Kidney (tissue), 14 donors: ENCODE measurements around the gene COL23A1. TPM values are rescaled to one million over a fixed set of nuclear protein-coding genes. Genes with fewer than 3 reads are reported as not detected.

ENCODE experiments used
- DNase-seq, 5 donors: peaks; one replicate each; pipeline ENCODE4 v3.0.0-alpha.2; 2013 to 2020
- FAIRE-seq: peaks from 2 replicates; lab custom pipeline; 2012; peaks lifted over from hg19 to GRCh38; lab: Jason Lieb, UNC
- H3K27ac ChIP-seq, 2 donors: one replicate each; pipeline ENCODE4 v1.7.0; 2013; ENCODE audit warnings: low read depth in 2 of 2, low read length in 2 of 2, inconsistent platforms in 1 of 2
- H3K27me3 ChIP-seq: one replicate; pipeline ENCODE4 v1.7.1; 2013; ENCODE audit warnings: low read length, inconsistent platforms; ENCODE audit not compliant: control insufficient read depth, insufficient read depth
- H3K36me3 ChIP-seq, 3 donors: one replicate each; pipeline versions ENCODE4 v1.7.0 to v1.7.1; 2013; ENCODE audit warnings: low read length in 3 of 3, control low read depth in 1 of 3, inconsistent platforms in 1 of 3; ENCODE audit not compliant: insufficient read depth in 3 of 3, control insufficient read depth in 2 of 3
- H3K4me1 ChIP-seq, 3 donors: one replicate each; pipeline versions ENCODE4 v1.7.0 to v1.7.1; 2013; ENCODE audit warnings: low read length in 3 of 3, inconsistent platforms in 1 of 3, low read depth in 1 of 3; ENCODE audit not compliant: control insufficient read depth in 2 of 3, insufficient read depth in 2 of 3
- H3K4me3 ChIP-seq, 3 donors: one replicate each; pipeline versions ENCODE4 v1.7.0 to v1.8.1; 2013; ENCODE audit warnings: low read length in 3 of 3, control low read depth in 1 of 3, inconsistent platforms in 1 of 3
- H3K9ac ChIP-seq, 3 donors: one replicate each; pipeline versions ENCODE4 v1.7.0 to v1.7.1; 2013; ENCODE audit warnings: low read length in 3 of 3, control low read depth in 1 of 3, inconsistent platforms in 1 of 3
- H3K9me3 ChIP-seq, 3 donors: one replicate each; pipeline versions ENCODE4 v1.7.0 to v1.7.1; 2013; ENCODE audit warnings: low read length in 3 of 3, control low read depth in 1 of 3, inconsistent platforms in 1 of 3; ENCODE audit not compliant: control insufficient read depth in 2 of 3, insufficient read depth in 1 of 3
- CTCF ChIP-seq: IDR thresholded peaks from 3 replicates; pipeline ENCODE4 v1.5.1; 2012; ENCODE audit warnings: mild to moderate bottlenecking, moderate library complexity, borderline replicate concordance; ENCODE audit not compliant: insufficient read depth; ENCODE audit errors: extremely low read depth
- intact Hi-C: fragments of 100-400 bp; cut with DNase I; formaldehyde crosslinking; loops from one replicate; pipeline ENCODE4 v1.11.1; 2022
- polyA plus RNA-seq: library from polyadenylated mRNA; stranded (reverse); fragments of 350-450 nt; fragmentation: Illumina TruSeq; extraction: RNeasy Lipid Tissue Mini Kit (QIAGEN cat#74804); gene quantifications from one replicate; pipeline ENCODE4 v1.2.3, GENCODE V29; 2014; ENCODE audit warnings: low read depth, low replicate concordance; ENCODE audit not compliant: insufficient read depth
- total RNA-seq: library from RNA; stranded (reverse); fragmentation: NEBNext Ultra II Directional; extraction: Animal tissue kit (Norgen Biotek cat#: 25700); gene quantifications from one replicate; pipeline ENCODE4 v1.2.1, GENCODE V29; 2021
- donor health status: control.
- donor health status: control.
- donor health status: control.
- donor health status: control.
- donor health status: control.
- donor health status: DM: yes; HTN: yes; CAD: no.
- donor health status: Normal renal cell carcinoma (clear cell type).

The COL23A1 gene
- total and polyA plus RNA-seq, 2 donors from 2014 or later, result 4.1 to 8.7 TPM

GRCh38 chr5:178333821-178334481 lies 256.2 kb downstream of the COL23A1 start:
- Histone ChIP-seq H3K4me1 (peaks cover 0 to 2% (median 0%) of the 10 kb centered on the region in 3 donors), H3K27me3 (no peaks in the 10 kb centered on the region), H3K9me3 (no peaks in the 10 kb centered on the region), H3K9ac (no peak overlapping the region), H3K4me3 (no peak overlapping the region), H3K27ac (no peak overlapping the region), H3K36me3 (no peaks in the 10 kb centered on the region)
- no peak for TF ChIP-seq CTCF
- intact Hi-C loops, result no loop called here
- no peak for FAIRE-seq
- DNase-seq, result peak in 1 of 5 donors; percentile 51

- TF ChIP-seq CTCF, result no peak
- DNase-seq (peak in 3 of 5 donors; percentile 40 to 57 (median 55)), FAIRE-seq (no peak)
- Histone ChIP-seq H3K36me3 (no peaks in the 10 kb centered on the region), H3K9me3 (no peaks in the 10 kb centered on the region), H3K9ac (no peak overlapping the region), H3K4me3 (no peak overlapping the region), H3K27ac (no peak overlapping the region), H3K4me1 (peaks cover 0 to 2% (median 0%) of the 10 kb centered on the region in 3 donors), H3K27me3 (no peaks in the 10 kb centered on the region)
- intact Hi-C loops, result no loop called here
Observed at GRCh38 chr5:178332210-178332641, 258.0 kb downstream of the COL23A1 start.

GRCh38 chr5:178331491-178331996 lies 258.6 kb downstream of the COL23A1 start:
- H3K27ac ChIP-seq, result no peak overlapping the region
- FAIRE-seq, result no peak

More at GRCh38 chr5:178331491-178331996, 258.6 kb downstream of the COL23A1 start:
- no peaks in the 10 kb centered on the region for H3K27me3 ChIP-seq
- peak in 3 of 5 donors; percentile 29 to 86 (median 50) for DNase-seq
- no peaks in the 10 kb centered on the region for H3K9me3 ChIP-seq
- intact Hi-C loops, result no loop called here
- no peak for TF ChIP-seq CTCF
- H3K36me3 ChIP-seq, result no peaks in the 10 kb centered on the region
- peaks cover 0 to 2% (median 0%) of the 10 kb centered on the region in 3 donors for H3K4me1 ChIP-seq
- no peak overlapping the region for H3K4me3 ChIP-seq
- no peak overlapping the region for H3K9ac ChIP-seq
